Heart right ventricle (tissue), 16 donors: Measurements from ENCODE around the gene AMPH. TPM values are rescaled to one million over a fixed set of nuclear protein-coding genes. Genes with fewer than 3 reads are reported as not detected.

Experiments used
- ATAC-seq, 8 donors: fragments of 200-7000 bp; cut with Tn5 transposase; one replicate each; pipeline ENCODE4 v1.9.1; 2020; ENCODE audit warnings: mild to moderate bottlenecking in 8 of 8, moderate library complexity in 8 of 8, moderate number of reproducible peaks in 1 of 8
- DNase-seq, 2 donors: peaks; one replicate each; pipeline ENCODE4 v3.0.0-alpha.2; 2020
- H3K27ac ChIP-seq, 10 donors: fragments of 200-600 bp; sonication (generic) in 2 of 10; one replicate each; pipeline versions ENCODE4 v1.5.0 to v1.8.0; 2020 to 2022; ENCODE audit warnings: mild to moderate bottlenecking in 3 of 10
- H3K27me3 ChIP-seq, 7 donors: fragments of 200-600 bp; one replicate each; pipeline ENCODE4 v1.8.0; 2021 to 2022; ENCODE audit warnings: mild to moderate bottlenecking in 2 of 7
- H3K36me3 ChIP-seq, 9 donors: fragments of 200-600 bp; sonication (generic) in 1 of 9; one replicate each; pipeline versions ENCODE4 v1.5.0 to v1.8.0; 2020 to 2022; ENCODE audit warnings: mild to moderate bottlenecking in 2 of 9
- H3K4me1 ChIP-seq, 9 donors: fragments of 200-600 bp; sonication (generic) in 1 of 9; one replicate each; pipeline versions ENCODE4 v1.5.0 to v1.8.0; 2020 to 2022; ENCODE audit warnings: mild to moderate bottlenecking in 4 of 9
- H3K4me3 ChIP-seq, 10 donors: fragments of 200-600 bp; sonication (generic) in 2 of 10; one replicate each; pipeline versions ENCODE4 v1.5.0 to v1.8.0; 2020 to 2022; ENCODE audit warnings: mild to moderate bottlenecking in 7 of 10, moderate library complexity in 2 of 10
- H3K9me3 ChIP-seq, 11 donors: fragments of 200-600 bp in 10 of 11; sonication (generic) in 2 of 11; one replicate each; pipeline versions ENCODE4 v1.5.0 to v1.8.0; 2013 to 2022; ENCODE audit warnings: mild to moderate bottlenecking in 2 of 11, control low read depth in 1 of 11, moderate library complexity in 1 of 11
- CTCF ChIP-seq, 9 donors: fragments of 200-600 bp; sonication (generic) in 2 of 9; IDR thresholded peaks; one replicate each; pipeline versions ENCODE4 v1.5.0 to v1.8.0; 2021 to 2022; ENCODE audit warnings: antibody characterized with exemption in 9 of 9, mild to moderate bottlenecking in 5 of 9, moderate library complexity in 1 of 9
- WGBS, 2 donors: extraction: QIAGEN DNeasy Blood & Tissue Kit; methylation state at CpG; one replicate each; pipeline ENCODE4 v1.1.7; 2013; ENCODE audit warnings: inconsistent platforms in 1 of 2; 5-methylcytosine and 5-hydroxymethylcytosine counted together
- intact Hi-C, 10 donors: fragments of 100-400 bp; cut with DNase I; formaldehyde crosslinking; loops; one replicate each; pipeline versions ENCODE4 v1.11.1 to v1.14.2; 2022
- polyA plus RNA-seq, 2 donors: library from polyadenylated mRNA; stranded (reverse); fragments of 200-250 nt; gene quantifications; one replicate each; pipeline ENCODE4 v1.2.3, GENCODE V29; 2013
- total RNA-seq, 10 donors: library from RNA; stranded (reverse); fragmentation: NEBNext Ultra II Directional in 3 of 10; extraction: Animal tissue kit (Norgen Biotek cat#: 25700) in 3 of 10; gene quantifications; one replicate each; pipeline versions ENCODE4 v1.2.1 to v1.2.4, GENCODE V29; 2021 to 2023
- donor health status: Arrhythmogenic right ventricular cardiomyopathy.
- donor health status: ischemic (EF 13 %, LVEDD 7.1; RV severe dilation, severe dysfunction).
- donor health status: healthy with polysubstance abuse.
- donor health status: DM: no; HTN: yes; CAD: no.
- donor health status: DM: no; HTN: no; CAD: no.
- donor health status: ischemic (EF 25% LVEDD 6.9; RV normal size, moderate dysfunction).
- donor health status: ischemic (EF 25% LVEDD 5.7; RV mildly dilated, moderate dysfunction).
- donor health status: healthy.
- donor health status: DM: yes; HTN: yes; CAD: no.
- donor health status: Ischemic cardiomyopathy.
- donor health status: ischemic (EF 35%, LVEDD 5.7; RV mildly dilated, moderate dysfunction).
- donor health status: nonischemic (EF 11% LVEDD 7.7; RV severe dilation, severe dysfunction).
- donor health status: DM: yes; HTN: yes; CAD: no.
- donor health status: PGD.
- donor health status: ischemic (EF 29% LVEDD 5.4; RV normal size, mild dysfunction).
- donor health status: nonischemic (EF 23%, LVEDD 6.1; RV moderate dilation, normal function).

The AMPH gene
- total and polyA plus RNA-seq, 12 donors = 0.95 to 3.5 (median 2.3) TPM

- Histone ChIP-seq H3K4me1 (no peaks in the 10 kb centered on the region), H3K36me3 (no peaks in the 10 kb centered on the region), H3K9me3 (no peaks in the 10 kb centered on the region), H3K27me3 (no peaks in the 10 kb centered on the region), H3K27ac (no peak overlapping the region), H3K4me3 (no peak overlapping the region)
- intact Hi-C loops = no loop called here
- ATAC-seq (no peak), DNase-seq (no peak)
- WGBS, 2 donors = 78 to 85% methylated on average over 2 of the region's 2 CpGs
- no peak for TF ChIP-seq CTCF (IDR thresholded peaks at IDR 0.05)
Observed at GRCh38 chr7:38592737-38593288, 38.4 kb downstream of the AMPH start.

GRCh38 chr7:38585572-38586354 is 45.4 kb downstream of the AMPH start:
- intact Hi-C loops = no loop called here
- Histone ChIP-seq H3K27me3 (no peaks in the 10 kb centered on the region), H3K27ac (no peak overlapping the region), H3K9me3 (no peaks in the 10 kb centered on the region), H3K36me3 (no peaks in the 10 kb centered on the region), H3K4me1 (peaks cover 2 to 22% (median 11%) of the 10 kb centered on the region in 9 donors), H3K4me3 (no peak overlapping the region)
- 56 to 57% methylated on average over 6 of the region's 6 CpGs for WGBS, 2 donors
- no peak for TF ChIP-seq CTCF (IDR thresholded peaks at IDR 0.05)
- no peak for DNase-seq
- no peak for ATAC-seq

GRCh38 chr7:38584443-38585210 is 46.5 kb downstream of the AMPH start:
- ATAC-seq = peak in 7 of 8 donors; percentile 70 to 92 (median 80)
- TF ChIP-seq CTCF (IDR thresholded peaks at IDR 0.05) = no peak
- Histone ChIP-seq H3K27me3 (no peaks in the 10 kb centered on the region), H3K4me1 (peaks cover 2 to 22% (median 11%) of the 10 kb centered on the region in 9 donors), H3K36me3 (no peaks in the 10 kb centered on the region), H3K9me3 (no peaks in the 10 kb centered on the region), H3K27ac (peak overlapping the region in 2 of 10 donors; percentile 7 to 17), H3K4me3 (no peak overlapping the region)
- 43 to 51% methylated on average over 11 of the region's 11 CpGs for WGBS, 2 donors
- peak in 1 of 2 donors; percentile 38 for DNase-seq
- intact Hi-C loops = no loop called here

- intact Hi-C loops = no loop called here
- no peak for ATAC-seq
- Histone ChIP-seq H3K27me3 (no peaks in the 10 kb centered on the region), H3K9me3 (peaks cover 0 to 7% (median 0%) of the 10 kb centered on the region in 11 donors), H3K27ac (no peak overlapping the region), H3K4me3 (no peak overlapping the region), H3K36me3 (no peaks in the 10 kb centered on the region), H3K4me1 (peaks cover 1 to 16% (median 10%) of the 10 kb centered on the region in 9 donors)
- WGBS, 2 donors = 83 to 87% methylated on average over 5 of the region's 5 CpGs
- no peak for DNase-seq
- TF ChIP-seq CTCF (IDR thresholded peaks at IDR 0.05) = no peak
Observed at GRCh38 chr7:38580485-38580884, 50.7 kb downstream of the AMPH start.
